ENCODE results near the gene KRT83.

The KRT83 gene

DNA sequence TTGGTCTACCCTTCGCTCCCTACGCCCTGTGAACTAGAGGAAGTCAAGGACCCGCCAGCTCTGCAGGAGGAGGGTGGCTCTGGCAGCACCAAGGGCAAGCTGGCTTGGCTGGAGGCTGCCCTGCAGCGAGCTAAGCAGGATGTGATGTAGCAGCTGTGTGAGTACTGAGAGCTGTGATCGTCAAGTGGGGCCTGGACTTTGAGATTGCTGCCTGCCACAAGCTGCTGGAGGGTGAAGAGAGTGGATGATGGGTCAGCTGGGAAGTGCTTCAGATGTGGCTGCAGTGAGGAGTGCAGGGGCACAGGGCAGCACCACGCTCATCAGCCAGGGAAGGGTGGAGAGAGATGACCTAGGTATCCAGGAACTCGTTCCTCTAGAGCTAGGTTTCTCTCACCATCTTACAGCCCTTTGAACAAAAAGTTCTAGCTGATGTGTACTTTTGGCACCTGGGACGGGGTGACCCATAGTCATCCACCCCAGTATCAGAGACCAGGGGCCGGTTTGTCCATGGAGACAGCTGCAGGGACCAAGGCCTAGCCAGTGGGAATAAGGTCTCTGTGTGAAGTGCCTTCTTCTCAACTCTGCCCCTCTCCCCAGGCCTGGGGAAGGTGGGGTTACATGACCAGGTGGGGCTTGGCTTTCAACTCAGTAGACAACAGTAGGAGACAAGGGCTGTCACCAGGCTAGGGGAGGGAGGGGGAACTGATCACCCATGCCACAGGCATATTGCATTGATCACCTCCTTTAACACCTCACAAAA is 43.5 kb downstream of the KRT83 start:
- TF ChIP-seq POLR2AphosphoS5 (IDR thresholded peaks at IDR 0.05; ENCODE audit: low read depth, low read length) (no peak), FOXP2 (optimal IDR thresholded peaks at IDR 0.05; ENCODE audit: borderline replicate concordance, extremely low read depth, extremely low read length, insufficient read depth) (no peak), TAF1 (IDR thresholded peaks at IDR 0.05; ENCODE audit: borderline replicate concordance, insufficient read depth, low read length) (no peak), SIN3A (IDR thresholded peaks at IDR 0.05; ENCODE audit: borderline replicate concordance, insufficient read depth, low read length) (no peak)
- TF ChIP-seq, protein P1, sequence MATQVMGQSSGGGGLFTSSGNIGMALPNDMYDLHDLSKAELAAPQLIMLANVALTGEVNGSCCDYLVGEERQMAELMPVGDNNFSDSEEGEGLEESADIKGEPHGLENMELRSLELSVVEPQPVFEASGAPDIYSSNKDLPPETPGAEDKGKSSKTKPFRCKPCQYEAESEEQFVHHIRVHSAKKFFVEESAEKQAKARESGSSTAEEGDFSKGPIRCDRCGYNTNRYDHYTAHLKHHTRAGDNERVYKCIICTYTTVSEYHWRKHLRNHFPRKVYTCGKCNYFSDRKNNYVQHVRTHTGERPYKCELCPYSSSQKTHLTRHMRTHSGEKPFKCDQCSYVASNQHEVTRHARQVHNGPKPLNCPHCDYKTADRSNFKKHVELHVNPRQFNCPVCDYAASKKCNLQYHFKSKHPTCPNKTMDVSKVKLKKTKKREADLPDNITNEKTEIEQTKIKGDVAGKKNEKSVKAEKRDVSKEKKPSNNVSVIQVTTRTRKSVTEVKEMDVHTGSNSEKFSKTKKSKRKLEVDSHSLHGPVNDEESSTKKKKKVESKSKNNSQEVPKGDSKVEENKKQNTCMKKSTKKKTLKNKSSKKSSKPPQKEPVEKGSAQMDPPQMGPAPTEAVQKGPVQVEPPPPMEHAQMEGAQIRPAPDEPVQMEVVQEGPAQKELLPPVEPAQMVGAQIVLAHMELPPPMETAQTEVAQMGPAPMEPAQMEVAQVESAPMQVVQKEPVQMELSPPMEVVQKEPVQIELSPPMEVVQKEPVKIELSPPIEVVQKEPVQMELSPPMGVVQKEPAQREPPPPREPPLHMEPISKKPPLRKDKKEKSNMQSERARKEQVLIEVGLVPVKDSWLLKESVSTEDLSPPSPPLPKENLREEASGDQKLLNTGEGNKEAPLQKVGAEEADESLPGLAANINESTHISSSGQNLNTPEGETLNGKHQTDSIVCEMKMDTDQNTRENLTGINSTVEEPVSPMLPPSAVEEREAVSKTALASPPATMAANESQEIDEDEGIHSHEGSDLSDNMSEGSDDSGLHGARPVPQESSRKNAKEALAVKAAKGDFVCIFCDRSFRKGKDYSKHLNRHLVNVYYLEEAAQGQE (IDR thresholded peaks at IDR 0.05; ENCODE audit: insufficient read depth in 1 of 2, low read depth in 2 of 2, low read length in 2 of 2), result no peak

DNA sequence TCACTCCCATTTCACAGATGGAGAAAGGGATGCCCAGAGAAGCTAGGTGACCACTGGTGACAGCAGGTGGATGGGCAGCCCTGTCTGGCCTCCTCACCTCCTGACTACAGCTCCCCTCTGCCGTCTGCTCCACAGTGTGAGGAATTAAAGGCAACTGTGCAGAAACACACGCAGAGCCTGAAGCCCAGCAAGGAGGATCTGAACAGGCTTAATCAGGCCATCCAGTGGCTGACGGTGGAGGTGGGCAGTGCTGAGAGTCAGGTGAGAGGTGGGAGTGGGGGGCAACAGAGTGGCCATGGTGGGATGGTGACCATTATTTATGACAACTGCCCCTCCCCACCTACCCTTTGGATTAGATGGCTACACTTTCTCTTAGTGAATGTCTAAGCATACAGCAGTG is 45.5 kb downstream of the KRT83 start:
- TF ChIP-seq FOXP2 (optimal IDR thresholded peaks at IDR 0.05; ENCODE audit: borderline replicate concordance, extremely low read depth, extremely low read length, insufficient read depth), result no peak
- TF ChIP-seq TAF1 (IDR thresholded peaks at IDR 0.05; ENCODE audit: borderline replicate concordance, insufficient read depth, low read length), result no peak
- no peak for TF ChIP-seq POLR2AphosphoS5 (IDR thresholded peaks at IDR 0.05; ENCODE audit: low read depth, low read length)

DNA sequence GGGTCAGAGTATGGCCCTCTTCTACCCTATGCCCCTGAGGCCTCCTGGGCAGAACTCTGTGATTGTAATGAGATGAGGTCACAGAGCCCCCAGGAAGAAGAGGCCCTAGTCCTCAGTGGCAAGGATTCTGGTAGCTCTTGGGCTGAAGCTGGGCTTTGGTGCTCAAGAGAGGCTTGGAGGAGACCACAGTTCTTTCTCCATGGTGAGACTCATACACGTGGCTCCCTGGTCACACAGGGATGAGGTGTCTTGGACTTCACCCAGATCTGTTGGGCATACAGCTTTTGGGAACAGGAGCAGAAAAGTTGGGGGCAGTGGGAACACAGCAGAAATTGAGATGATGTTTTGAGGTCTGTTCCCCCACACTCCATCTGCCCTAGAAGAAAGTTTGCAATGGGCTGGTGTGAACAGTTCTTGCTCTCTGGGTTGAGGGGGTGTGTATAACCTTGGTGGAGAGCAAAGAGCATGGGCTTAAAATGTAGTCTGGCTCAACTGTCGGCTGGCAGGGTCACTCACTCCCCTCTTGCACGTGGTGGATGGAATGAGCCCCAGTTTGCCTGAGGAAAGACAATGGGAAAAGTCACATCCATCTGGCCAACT is 46.6 kb downstream of the KRT83 start, which contains the start of gene KRT86:
Gene KRT86, plus strand, starts transcription at position 125 of the 600 bp plus-strand sequence. CDS start 27,272 bp downstream, outside the sequence.
- TF ChIP-seq, protein P1 (IDR thresholded peaks at IDR 0.05; ENCODE audit: insufficient read depth in 1 of 2, low read depth in 2 of 2, low read length in 2 of 2), result no peak
- TF ChIP-seq FOXP2 (optimal IDR thresholded peaks at IDR 0.05; ENCODE audit: borderline replicate concordance, extremely low read depth, extremely low read length, insufficient read depth) (no peak), POLR2AphosphoS5 (IDR thresholded peaks at IDR 0.05; ENCODE audit: low read depth, low read length) (no peak)

DNA sequence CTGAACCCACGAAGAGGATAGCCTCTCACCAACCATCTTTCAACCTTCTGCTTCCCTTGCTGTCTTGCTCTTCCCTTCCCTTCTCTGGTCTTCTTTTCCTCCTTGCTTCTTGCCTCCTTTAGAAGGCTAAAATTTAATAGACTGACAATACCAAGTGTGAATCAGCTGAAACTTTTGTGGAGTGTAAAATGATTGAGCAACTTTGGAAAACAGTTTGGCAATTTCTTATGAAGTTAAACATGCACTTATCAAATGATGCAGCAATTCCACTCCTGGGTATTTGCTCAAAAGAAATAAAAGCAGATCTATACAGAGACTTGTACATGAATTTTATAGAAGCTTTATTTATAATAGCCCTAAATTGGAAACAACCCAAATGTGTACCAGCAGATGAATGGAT is 50.0 kb downstream of the KRT83 start:
- no peak for TF ChIP-seq POLR2AphosphoS5 (IDR thresholded peaks at IDR 0.05; ENCODE audit: low read depth, low read length)
- TF ChIP-seq TAF1 (IDR thresholded peaks at IDR 0.05; ENCODE audit: borderline replicate concordance, insufficient read depth, low read length), result no peak
- no peak for TF ChIP-seq FOXP2 (optimal IDR thresholded peaks at IDR 0.05; ENCODE audit: borderline replicate concordance, extremely low read depth, extremely low read length, insufficient read depth)
- TF ChIP-seq, protein P1 (IDR thresholded peaks at IDR 0.05; ENCODE audit: insufficient read depth in 1 of 2, low read depth in 2 of 2, low read length in 2 of 2), result no peak
- TF ChIP-seq SIN3A (IDR thresholded peaks at IDR 0.05; ENCODE audit: borderline replicate concordance, insufficient read depth, low read length), result no peak

DNA sequence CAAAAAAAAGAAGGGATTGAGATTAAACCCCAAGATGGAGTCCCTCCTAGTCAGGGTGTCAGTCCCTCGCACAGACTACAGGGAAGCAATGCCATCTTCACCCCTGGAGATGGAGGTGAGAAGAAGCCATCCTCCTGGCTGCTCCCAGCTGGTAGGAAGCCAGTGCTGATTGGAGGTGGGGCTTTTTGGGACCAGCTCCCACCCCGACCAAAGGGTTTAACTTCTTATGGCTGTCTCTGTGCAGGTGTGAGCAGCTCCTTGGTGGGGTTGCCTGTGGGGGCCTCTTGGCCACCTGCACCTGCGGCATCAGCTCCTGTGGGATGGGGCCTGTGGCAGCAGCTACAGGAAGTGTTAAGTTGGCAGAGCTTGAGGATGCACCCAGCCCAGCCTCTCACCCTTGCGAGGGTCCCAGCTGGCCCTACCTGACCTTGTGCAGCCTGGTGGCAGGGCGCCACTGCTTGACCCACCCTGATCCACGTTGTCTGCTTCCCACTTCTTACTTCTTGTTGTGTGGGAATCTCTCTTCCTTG is 50.6 kb downstream of the KRT83 start:
- no peak for TF ChIP-seq SIN3A (IDR thresholded peaks at IDR 0.05; ENCODE audit: borderline replicate concordance, insufficient read depth, low read length)
- TF ChIP-seq TAF1 (IDR thresholded peaks at IDR 0.05; ENCODE audit: borderline replicate concordance, insufficient read depth, low read length), result no peak
- no peak for TF ChIP-seq FOXP2 (optimal IDR thresholded peaks at IDR 0.05; ENCODE audit: borderline replicate concordance, extremely low read depth, extremely low read length, insufficient read depth)
- TF ChIP-seq, protein P1 (IDR thresholded peaks at IDR 0.05; ENCODE audit: insufficient read depth in 1 of 2, low read depth in 2 of 2, low read length in 2 of 2), result no peak
- TF ChIP-seq POLR2AphosphoS5 (IDR thresholded peaks at IDR 0.05; ENCODE audit: low read depth, low read length), result no peak

All from PFSK-1 (cell line).